DMS53 treated with DMSO at 0.1 percent for 48 hours (cell line): Measurements from ENCODE around the gene TTI1.
A peak's percentile ranks its signal among the peaks of the same experiment; 100 is the strongest.
"Not testable (repeated sequence)": the region's sequence is repeated elsewhere in the genome, so short reads cannot be mapped to it uniquely, and the experiment has no call there.

ENCODE experiments used
- DNase-seq: peaks from one replicate; lab custom pipeline; 2025; ENCODE audit not compliant: unreplicated experiment; lab: John Stamatoyannopoulos, UW

Gene TTI1

GRCh38 chr20:37970856-37971245 is 62.4 kb downstream of the TTI1 start:
- DNase-seq = no peak

- DNase-seq = no peak
Measured at GRCh38 chr20:37969949-37970855, 63.1 kb downstream of the TTI1 start.

GRCh38 chr20:37968841-37969401 is 64.3 kb downstream of the TTI1 start:
- DNase-seq = no peak

DNA sequence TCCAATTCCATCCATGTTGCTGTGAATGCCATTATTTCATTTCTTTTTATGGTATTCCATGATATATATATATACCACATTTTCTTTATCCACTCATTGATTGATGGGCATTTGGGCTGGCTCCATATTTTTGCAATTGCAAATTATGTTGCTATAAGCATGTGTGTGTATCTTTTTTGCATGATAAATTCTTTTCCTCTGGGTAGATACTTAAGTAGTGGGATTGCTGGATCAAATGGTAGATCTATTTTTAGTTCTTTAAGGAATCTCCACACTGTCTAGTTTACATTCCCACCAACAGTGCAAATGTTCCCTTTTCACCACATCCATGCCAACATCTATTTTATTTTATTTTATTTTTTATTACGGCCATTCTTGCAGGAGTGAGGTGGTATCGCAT is 69.8 kb downstream of the TTI1 start:
- DNase-seq = not testable (repeated sequence)

GRCh38 chr20:37961066-37961465 is 72.2 kb downstream of the TTI1 start:
- no peak for DNase-seq

- no peak for DNase-seq
Measured at GRCh38 chr20:37958856-37959520, 74.3 kb downstream of the TTI1 start.

DNA sequence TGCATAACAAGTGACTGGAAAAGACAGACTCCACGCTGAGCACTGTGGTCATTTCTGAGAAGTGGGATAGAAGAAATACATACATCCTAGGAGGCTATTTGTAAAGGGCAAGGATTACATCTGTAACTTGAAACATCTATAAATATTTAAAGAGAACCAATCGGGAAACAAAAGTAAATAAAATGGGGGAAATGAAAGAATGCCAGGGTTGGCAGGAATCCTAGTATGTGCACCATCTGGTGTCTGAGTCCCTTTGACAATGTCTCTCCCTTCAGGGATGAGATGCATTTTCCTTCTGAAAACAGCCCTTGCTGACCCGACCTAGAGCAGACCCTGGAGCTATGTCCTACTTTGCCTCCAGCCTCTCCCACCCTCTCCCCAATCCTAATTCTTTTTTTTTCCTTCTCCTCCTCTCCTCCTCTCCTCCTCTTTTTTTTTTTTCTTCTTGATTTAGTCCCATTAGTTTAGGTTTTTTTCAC is 77.1 kb downstream of the TTI1 start:
- peak; percentile 91 for DNase-seq

- DNase-seq = no peak
Measured at GRCh38 chr20:37955511-37955910, 77.7 kb downstream of the TTI1 start.

DNA sequence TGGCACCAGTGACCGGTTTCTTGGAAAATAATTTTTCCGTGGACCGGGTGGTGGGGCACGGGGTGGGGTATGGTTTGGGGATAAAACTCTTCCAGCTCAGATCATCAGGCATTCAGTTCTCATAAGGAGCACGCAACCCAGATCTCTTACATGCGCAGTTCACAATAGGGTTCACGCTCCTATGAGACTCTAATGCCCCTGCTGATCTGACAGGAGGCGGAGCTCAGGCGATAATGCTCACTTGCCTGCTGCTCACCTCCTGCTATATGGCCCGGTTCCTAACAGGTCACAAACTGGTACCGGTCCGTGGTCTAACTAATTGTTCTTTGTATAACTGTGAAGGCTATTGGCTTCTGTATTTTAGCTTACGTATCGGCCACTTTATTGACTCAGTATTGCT is 78.6 kb downstream of the TTI1 start:
- no peak for DNase-seq

DNA sequence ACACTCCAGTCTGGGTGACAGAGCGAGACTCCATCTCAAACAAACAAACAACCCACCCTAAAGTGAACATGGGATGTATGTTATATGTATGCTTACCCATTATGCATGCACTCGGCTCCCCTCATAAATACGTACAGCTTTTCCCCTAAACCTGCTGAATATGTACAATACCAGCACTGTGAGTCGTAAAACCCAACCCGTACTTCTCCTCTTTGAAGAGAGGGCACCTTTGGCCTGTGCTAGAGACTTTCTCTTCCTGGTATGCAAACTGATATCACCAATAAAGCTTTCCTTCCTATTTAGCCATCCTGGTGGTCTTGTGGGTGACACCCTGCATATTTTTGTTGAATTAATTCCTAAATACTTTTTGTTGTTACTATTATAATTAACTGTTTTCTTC is 79.1 kb downstream of the TTI1 start:
- no peak for DNase-seq

DNA sequence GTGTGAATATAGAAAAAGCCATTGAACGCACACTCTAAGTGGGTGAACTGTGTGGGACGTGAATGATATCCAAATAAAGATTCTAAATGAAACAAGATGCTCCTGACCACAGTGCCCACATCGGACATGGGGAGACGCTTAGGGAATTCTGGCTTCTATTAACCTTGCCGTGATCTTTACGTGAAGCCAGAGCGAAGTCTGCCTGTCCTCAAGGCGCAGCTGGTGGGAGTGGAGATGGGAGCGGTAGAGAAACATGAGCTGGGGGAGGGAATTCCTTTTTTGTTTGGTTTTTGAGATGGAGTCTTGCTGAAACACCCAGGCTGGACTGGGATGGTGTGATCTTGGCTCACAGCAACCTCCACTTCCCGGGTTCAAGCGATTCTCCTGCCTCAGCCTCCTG is 84.3 kb downstream of the TTI1 start:
- no peak for DNase-seq

DNA sequence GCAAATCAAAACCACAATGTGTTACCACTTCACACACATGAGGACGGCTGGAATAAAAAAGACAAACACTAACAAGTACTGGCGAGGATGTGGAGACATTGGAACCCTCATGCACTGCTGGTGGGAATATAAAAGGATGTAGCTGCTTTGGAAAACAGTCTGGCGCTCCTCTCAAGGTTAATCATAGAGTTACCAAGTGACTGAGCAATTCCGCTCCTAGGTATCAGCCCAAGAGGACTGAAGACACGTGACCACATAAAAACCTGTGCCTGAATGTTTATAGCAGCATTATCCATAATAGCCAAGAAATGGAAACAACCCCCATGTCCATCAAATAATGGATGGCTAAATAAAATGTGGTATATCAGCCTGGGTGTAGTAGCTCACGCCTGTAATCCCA is 85.3 kb downstream of the TTI1 start:
- DNase-seq = no peak

- DNase-seq = no peak
Measured at GRCh38 chr20:37946946-37947345, 86.3 kb downstream of the TTI1 start.

DNA sequence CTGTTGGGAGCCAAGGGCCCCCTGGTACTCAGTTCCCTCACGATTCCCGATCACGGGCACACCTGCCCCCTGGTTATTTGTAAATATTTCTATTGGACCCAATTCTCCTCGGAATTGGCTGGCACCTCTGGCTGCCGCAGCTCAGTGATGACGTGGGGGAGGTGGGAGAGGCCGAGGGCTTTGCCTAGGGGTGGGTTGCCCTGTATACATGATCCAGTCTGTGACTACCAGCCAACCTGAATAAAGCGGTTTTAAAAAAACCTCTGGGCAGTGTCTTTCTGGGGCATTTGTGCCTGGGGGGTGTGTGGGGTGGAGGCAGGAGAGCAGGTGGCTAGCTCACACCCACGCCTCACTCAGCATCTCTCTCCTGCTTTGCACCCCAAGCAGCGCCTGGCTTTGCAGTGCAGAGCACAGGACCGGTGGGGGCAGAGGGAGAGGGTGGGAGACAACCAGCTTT is 88.1 kb downstream of the TTI1 start:
- DNase-seq = no peak

GRCh38 chr20:37944456-37944981 is 88.7 kb downstream of the TTI1 start:
- no peak for DNase-seq

DNA sequence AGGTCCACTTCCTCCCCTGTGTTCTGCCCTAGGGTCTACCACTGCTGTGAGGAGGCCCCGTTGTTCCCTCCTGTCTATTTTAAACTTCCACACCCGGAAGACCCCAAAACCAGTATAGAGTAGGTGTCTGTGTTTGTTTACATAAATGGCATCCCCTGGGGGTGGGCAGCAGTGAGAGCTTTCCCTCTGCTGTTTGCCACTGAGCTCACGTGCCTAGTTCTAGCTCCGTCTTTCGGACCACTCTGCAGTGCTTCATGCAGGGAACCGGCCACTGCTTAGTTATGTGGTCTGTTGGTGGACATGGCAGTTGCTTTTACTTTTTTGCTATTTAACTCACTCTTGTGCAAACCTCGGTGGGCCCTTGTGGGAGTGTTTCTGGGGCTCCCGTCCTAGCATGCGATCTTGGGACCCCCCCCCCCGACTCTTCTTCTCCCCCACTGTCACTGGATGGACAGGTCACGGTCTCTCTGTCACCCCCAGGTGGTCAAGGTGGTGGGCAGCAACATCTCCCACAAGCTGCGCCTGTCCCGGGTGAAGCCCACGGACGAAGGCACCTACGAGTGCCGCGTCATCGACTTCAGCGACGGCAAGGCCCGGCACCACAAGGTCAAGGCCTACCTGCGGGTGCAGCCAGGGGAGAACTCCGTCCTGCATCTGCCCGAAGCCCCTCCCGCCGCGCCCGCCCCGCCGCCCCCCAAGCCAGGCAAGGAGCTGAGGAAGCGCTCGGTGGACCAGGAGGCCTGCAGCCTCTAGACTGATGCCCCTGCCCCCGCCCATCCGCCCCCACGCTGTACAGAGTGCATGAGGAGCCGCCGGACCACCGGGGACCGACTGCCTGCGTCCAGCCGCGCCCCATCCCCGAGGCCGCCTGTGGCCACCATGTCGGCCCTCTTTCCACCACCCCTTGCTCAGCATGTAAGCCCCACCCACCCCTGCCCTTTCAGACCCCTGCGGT is 89.5 kb downstream of the TTI1 start:
- DNase-seq = no peak

- DNase-seq = no peak
Measured at GRCh38 chr20:37943033-37943432, 90.2 kb downstream of the TTI1 start.

DNA sequence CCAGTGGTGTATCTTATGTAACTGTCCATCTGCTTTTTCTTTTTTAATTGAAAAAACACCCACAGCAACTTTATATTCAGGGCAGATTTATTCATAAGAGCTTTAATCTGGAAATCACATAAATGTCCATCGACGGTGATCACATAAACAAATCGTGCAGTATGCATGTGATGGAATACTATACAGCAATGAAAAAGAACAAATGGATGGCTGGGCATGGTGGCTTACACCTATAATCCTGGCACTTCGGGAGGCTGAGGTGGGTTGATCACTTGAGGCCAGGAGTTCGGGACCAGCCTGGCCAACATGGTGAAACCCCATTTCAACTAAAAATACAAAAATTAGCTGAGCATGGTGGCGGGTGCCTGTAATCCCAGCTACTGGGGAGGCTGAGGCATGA is 91.3 kb downstream of the TTI1 start:
- no peak for DNase-seq

DNA sequence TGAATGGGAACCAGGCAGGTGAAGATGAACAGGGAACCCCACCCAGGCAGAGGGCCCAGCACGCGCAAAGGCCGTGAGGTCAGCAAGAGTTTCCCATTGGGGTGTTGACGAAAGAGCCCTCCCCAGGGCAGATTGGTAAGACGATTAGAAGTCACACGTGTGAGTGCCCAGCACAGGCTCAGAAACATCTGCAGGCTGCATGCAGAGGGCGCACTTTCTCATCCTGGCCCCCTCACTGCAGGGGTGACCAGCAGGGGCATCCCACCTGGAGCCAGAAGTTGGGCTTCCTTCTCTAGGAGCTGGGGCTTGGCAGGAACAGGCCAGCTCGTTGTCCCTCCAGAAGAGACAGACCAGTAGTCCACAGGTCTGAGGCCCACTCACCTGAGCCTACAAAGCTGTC is 91.9 kb downstream of the TTI1 start:
- DNase-seq = no peak

- no peak for DNase-seq
Measured at GRCh38 chr20:37940858-37941257, 92.4 kb downstream of the TTI1 start.
